Ascending aorta (tissue), 2 donors: ENCODE data around the gene USF1. TPM values are rescaled to one million over a fixed set of nuclear protein-coding genes. Genes with fewer than 3 reads are reported as not detected.
"Not testable (repeated sequence)": the region's sequence is repeated elsewhere in the genome, so short reads cannot be mapped to it uniquely, and the experiment has no call there.

Source experiments
- DNase-seq, 2 donors: peaks; one replicate each; pipeline ENCODE4 v3.0.0-alpha.2; 2019; ENCODE audit warnings: low spot score in 2 of 2
- H3K27ac ChIP-seq, 2 donors: fragments of 200-600 bp; sonication (generic); one replicate each; pipeline ENCODE4 v1.5.1; 2016 to 2017; ENCODE audit warnings: mild to moderate bottlenecking in 1 of 2
- H3K27me3 ChIP-seq: fragments of 200-600 bp; sonication (generic); one replicate; pipeline ENCODE4 v1.5.1; 2017
- H3K36me3 ChIP-seq, 2 donors: fragments of 200-600 bp; sonication (generic); one replicate each; pipeline ENCODE4 v1.5.1; 2016
- H3K4me1 ChIP-seq, 2 donors: fragments of 200-600 bp; sonication (generic); one replicate each; pipeline ENCODE4 v1.5.1; 2016 to 2017; ENCODE audit warnings: mild to moderate bottlenecking in 1 of 2
- H3K4me3 ChIP-seq, 2 donors: fragments of 200-600 bp; sonication (generic); one replicate each; pipeline ENCODE4 v1.5.1; 2016 to 2017; ENCODE audit warnings: mild to moderate bottlenecking in 1 of 2
- H3K9me3 ChIP-seq, 2 donors: fragments of 200-600 bp; sonication (generic); one replicate each; pipeline ENCODE4 v1.5.1; 2016
- intact Hi-C: fragments of 100-400 bp; cut with DNase I; formaldehyde crosslinking; loops from one replicate; pipeline ENCODE4 v1.15.1; 2023
- total RNA-seq: library from RNA; depleted of rRNA; stranded (reverse); fragments of >200 nt; gene quantifications from one replicate; pipeline ENCODE4 v1.1.0, GENCODE V29; 2016
- TF ChIP-seq, protein P1 (sequence below), 3 experiments: fragments of 200-600 bp in 2 of 3; fragments of 450-650 bp in 1 of 3; sonication (generic) in 2 of 3; IDR thresholded peaks; one replicate each; pipeline ENCODE4 v1.5.1; 2016 to 2019; ENCODE audit warnings: antibody characterized with exemption in 3 of 3, mild to moderate bottlenecking in 1 of 3, moderate library complexity in 1 of 3

Gene USF1
- total RNA-seq, 1 donor from 2014 or later, result 68.5 TPM

DNA sequence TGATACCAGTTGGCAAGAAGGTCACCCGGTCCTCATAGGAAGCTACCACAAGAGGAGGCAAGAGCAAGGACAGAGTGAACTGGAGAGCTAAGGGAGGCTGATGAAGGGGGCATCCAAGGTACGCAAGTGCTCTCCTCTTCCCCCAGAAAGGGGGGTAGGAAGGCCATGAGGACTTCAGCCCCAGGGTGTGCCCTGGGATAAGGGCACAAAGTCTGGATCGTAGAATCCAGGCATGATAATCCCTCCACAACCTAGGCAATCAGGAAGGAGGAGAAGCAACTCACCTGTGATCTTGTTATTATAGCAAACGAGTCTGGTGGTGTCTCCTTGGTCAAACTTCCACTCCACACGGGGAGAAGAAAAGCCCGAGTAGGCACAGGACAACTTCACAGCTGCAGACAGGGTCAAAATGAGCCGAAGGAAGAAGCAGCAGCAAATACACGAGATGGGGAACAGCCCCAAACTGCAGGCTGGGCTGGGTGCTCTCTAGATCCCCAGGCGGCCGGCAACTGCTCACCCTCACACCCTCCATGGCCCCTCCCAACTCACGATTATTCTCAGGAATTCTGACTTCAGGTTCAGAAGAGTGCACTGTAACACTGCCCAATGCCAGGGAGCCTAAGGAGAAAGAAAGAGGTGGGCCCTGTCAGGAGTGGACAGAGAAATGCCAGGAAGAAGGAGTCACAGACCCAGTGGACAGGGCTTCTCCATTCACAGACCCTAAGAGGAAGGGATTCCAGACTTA, 44.9 kb downstream of the USF1 start:
- no peaks in the 10 kb centered on the region for H3K36me3 ChIP-seq
- intact Hi-C loops, result no loop called here
- no peaks in the 10 kb centered on the region for H3K9me3 ChIP-seq
- no peaks in the 10 kb centered on the region for H3K27me3 ChIP-seq
- no peak for DNase-seq
- H3K27ac ChIP-seq, result no peak overlapping the region
- no peak overlapping the region for H3K4me3 ChIP-seq
- TF ChIP-seq, protein P1, sequence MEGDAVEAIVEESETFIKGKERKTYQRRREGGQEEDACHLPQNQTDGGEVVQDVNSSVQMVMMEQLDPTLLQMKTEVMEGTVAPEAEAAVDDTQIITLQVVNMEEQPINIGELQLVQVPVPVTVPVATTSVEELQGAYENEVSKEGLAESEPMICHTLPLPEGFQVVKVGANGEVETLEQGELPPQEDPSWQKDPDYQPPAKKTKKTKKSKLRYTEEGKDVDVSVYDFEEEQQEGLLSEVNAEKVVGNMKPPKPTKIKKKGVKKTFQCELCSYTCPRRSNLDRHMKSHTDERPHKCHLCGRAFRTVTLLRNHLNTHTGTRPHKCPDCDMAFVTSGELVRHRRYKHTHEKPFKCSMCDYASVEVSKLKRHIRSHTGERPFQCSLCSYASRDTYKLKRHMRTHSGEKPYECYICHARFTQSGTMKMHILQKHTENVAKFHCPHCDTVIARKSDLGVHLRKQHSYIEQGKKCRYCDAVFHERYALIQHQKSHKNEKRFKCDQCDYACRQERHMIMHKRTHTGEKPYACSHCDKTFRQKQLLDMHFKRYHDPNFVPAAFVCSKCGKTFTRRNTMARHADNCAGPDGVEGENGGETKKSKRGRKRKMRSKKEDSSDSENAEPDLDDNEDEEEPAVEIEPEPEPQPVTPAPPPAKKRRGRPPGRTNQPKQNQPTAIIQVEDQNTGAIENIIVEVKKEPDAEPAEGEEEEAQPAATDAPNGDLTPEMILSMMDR (IDR thresholded peaks at IDR 0.05), result no peak
- no peaks in the 10 kb centered on the region for H3K4me1 ChIP-seq

DNA sequence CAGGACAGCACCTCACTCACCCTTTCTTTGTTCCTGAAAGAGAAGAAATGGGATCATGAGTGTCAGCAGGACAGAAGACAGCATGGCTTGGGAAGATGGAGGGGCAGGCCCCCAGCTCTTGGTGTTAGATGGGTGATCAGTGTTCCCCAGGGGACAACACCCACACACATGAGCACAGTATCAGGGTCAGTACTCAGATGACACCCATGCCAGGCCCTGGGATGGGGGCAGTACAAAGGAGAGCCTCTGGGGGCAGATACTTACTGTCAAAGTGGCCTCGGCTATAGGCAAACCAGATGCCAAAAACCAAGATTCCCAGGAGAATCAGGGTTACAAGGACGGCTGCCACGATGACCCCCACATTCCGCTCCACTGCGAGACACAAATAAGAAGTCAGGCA, 46.4 kb downstream of the USF1 start:
- intact Hi-C loops, result loop anchor here (5.0 kb wide), 1 partner anchor 98 kb away; the partner anchor contains the start of gene KLHDC9
- no peaks in the 10 kb centered on the region for H3K9me3 ChIP-seq

DNA sequence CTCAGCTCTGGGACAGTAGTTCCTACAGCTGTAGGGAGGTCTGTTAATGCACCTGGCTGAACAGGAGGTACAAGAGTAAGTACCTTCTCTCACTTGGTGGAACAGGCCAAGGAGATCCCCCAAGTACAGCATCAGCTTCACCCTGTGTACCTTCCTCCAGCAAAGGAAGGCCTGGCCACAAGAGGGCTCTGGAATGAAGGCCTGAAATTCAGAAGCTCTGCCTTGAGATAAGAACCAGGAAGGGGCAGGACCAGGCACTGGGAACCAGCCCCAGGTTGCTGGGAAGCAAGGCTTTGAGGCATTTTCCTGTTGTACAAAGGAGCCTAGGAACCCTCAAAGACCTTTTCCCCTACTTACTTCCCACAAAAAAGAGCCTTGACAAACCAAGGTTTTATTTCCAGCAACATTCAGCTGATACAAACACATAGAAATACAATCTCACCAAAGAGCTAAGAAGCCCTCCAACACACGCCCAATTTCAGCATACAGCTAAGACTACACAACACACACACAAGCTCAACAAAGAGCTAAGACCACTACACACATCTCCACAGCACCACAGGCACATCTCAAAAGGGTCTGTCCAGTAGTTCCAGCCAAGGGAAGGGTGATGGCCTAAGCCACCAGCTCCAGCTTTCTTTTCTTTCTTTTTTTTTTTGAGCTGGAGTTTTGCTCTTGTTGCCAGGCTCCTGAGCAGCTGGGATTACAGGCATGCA, 48.3 kb downstream of the USF1 start:
- TF ChIP-seq, protein P1 (IDR thresholded peaks at IDR 0.05), result peak in 2 of 3 experiments; percentile 41 to 43

More for the DNA sequence above, 46.4 kb downstream of the USF1 start:
- Histone ChIP-seq H3K4me3 (no peak overlapping the region), H3K4me1 (no peaks in the 10 kb centered on the region), H3K27ac (no peak overlapping the region), H3K36me3 (no peaks in the 10 kb centered on the region), H3K27me3 (no peaks in the 10 kb centered on the region)
- TF ChIP-seq, protein P1 (IDR thresholded peaks at IDR 0.05), result no peak
- DNase-seq, result no peak

DNA sequence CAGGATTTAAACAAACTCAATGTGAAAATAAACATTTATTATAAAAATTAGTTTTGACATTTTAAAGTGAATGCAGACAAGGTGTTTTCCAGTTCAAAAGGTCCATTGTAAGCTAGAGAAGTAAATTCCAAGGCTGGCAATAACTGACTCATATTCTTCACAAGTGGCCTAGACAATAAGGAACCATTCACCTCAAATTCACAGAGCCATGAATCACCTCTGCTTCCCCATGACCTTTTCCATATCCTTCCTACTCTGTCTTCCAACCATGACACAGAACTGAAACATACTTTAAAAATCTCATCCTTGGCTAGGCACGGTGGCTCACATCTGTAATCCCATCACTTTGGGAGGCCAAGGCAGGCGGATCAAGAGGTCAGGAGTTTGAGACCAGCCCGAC, 49.6 kb downstream of the USF1 start:
- intact Hi-C loops, result loop anchor here (5.0 kb wide), 1 partner anchor 101 kb away; the partner anchor contains the start of gene KLHDC9
- Histone ChIP-seq H3K36me3 (no peaks in the 10 kb centered on the region), H3K4me1 (no peaks in the 10 kb centered on the region), H3K9me3 (no peaks in the 10 kb centered on the region), H3K4me3 (no peak overlapping the region), H3K27ac (no peak overlapping the region), H3K27me3 (no peaks in the 10 kb centered on the region)
- TF ChIP-seq, protein P1 (IDR thresholded peaks at IDR 0.05), result no peak
- DNase-seq, result no peak

More for the DNA sequence above, 48.3 kb downstream of the USF1 start:
- DNase-seq, result peak in 1 of 2 donors; percentile 75
- Histone ChIP-seq H3K36me3 (no peaks in the 10 kb centered on the region), H3K27me3 (no peaks in the 10 kb centered on the region), H3K27ac (peak overlapping the region in 1 of 2 donors; percentile 16), H3K4me1 (no peaks in the 10 kb centered on the region), H3K9me3 (no peaks in the 10 kb centered on the region), H3K4me3 (no peak overlapping the region)
- intact Hi-C loops, result loop anchor here (5.0 kb wide), 1 partner anchor 100 kb away; the partner anchor contains the start of gene KLHDC9

DNA sequence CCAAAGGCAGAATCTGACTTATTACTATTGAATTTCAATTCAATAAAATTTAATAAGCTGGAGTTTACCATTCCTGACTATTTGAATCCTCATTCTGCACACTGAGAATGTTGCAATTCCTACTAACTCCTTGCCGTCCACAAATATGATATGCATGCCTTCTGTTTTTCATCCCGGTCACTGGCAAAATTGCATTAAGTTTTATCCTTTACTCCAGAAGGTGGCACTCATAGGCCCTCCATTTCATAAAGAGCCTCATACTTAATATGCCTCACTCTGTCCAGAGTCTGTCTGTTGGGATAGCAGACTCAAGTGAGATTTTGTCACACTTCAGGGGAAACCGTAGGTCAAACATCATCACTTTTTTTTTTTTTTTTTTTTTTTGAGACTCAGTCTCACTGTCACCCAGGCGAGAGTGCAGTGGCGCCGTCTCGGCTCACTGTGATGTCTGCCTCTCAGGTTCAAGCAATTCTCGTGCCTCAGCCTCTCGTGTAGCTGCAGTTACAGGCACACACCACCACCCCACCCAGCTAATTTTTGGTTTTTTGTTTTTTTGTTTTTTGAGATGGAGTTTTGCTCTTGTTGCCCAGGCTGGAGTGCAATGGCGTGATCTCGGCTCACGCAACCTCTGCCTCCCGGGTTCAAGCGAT, 52.1 kb downstream of the USF1 start:
- DNase-seq, result no peak
- TF ChIP-seq, protein P1 (IDR thresholded peaks at IDR 0.05), result peak in 1 of 3 experiments; percentile 18
- Histone ChIP-seq H3K27ac (no peak overlapping the region), H3K9me3 (no peaks in the 10 kb centered on the region), H3K36me3 (no peaks in the 10 kb centered on the region), H3K4me3 (no peak overlapping the region), H3K27me3 (no peaks in the 10 kb centered on the region), H3K4me1 (no peaks in the 10 kb centered on the region)
- intact Hi-C loops, result no loop called here

DNA sequence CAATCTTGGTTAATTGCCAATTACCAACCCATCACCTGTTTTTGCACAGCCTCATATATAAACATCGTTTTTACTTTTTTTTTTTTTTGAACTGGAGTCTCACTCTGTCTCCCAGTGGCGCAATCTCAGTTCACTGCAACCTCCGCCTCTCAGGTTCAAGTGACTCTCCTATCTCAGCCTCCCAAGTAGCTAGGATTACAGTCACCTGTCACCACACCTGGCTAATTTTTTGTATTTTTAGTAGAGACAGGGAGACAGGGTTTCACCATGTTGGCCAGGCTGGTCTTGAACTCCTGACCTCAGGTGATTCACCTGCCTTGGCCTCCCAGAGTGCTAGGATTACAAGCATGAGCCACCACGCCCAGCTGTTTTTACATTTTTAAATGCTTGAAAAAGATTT, 53.7 kb downstream of the USF1 start:
- H3K4me1 ChIP-seq, H3K9me3 ChIP-seq, H3K27me3 ChIP-seq, H3K36me3 ChIP-seq, intact Hi-C loops, H3K27ac ChIP-seq, H3K4me3 ChIP-seq, DNase-seq: not testable (repeated sequence)
